HepG2 (cell line): ENCODE results near the gene CYP21A2. TPM values are rescaled to one million over a fixed set of nuclear protein-coding genes. Genes with fewer than 3 reads are reported as not detected.

ENCODE experiments used
- ASH2L ChIP-seq: fragments of 300-600, 200-600 bp; sonication (generic); IDR thresholded peaks from 2 replicates; pipeline ENCODE4 v1.7.0; 2017; ENCODE audit warnings: low read depth, mild to moderate bottlenecking, moderate library complexity, mixed read lengths, low read length; ENCODE audit not compliant: insufficient read length
- CBX2 ChIP-seq, 2 experiments: fragments of 200-600 bp in 1 of 2; sonication (generic); formaldehyde crosslinking in 1 of 2; IDR thresholded peaks; 2 replicates each; pipeline versions ENCODE4 v1.7.0 to v1.8.1; 2018 to 2022; ENCODE audit warnings: low read depth in 2 of 2, low read length in 1 of 2, mild to moderate bottlenecking in 1 of 2, missing genetic modification reagents in 1 of 2
- ESRRA ChIP-seq: sonication (generic); formaldehyde crosslinking; IDR thresholded peaks from 2 replicates; pipeline ENCODE4 v1.5.1; 2020; ENCODE audit warnings: mild to moderate bottlenecking, low read depth, missing genetic modification reagents
- FOSL1 ChIP-seq: sonication (generic); formaldehyde crosslinking; IDR thresholded peaks from 2 replicates; pipeline ENCODE4 v1.9.0; 2021; ENCODE audit warnings: missing genetic modification reagents, borderline replicate concordance
- KAT8 ChIP-seq: IDR thresholded peaks from 2 replicates; pipeline ENCODE4 v1.6.1; 2016; ENCODE audit warnings: missing genetic modification reagents, missing compliant biosample characterization
- KLF15 ChIP-seq: sonication (generic); formaldehyde crosslinking; IDR thresholded peaks from 2 replicates; pipeline ENCODE4 v1.8.1; 2023; ENCODE audit warnings: borderline replicate concordance, mild to moderate bottlenecking, inconsistent platforms, missing genetic modification reagents, mixed read lengths
- MEIS1 ChIP-seq: sonication (generic); formaldehyde crosslinking; IDR thresholded peaks from 2 replicates; pipeline ENCODE4 v1.9.0; 2021; ENCODE audit warnings: mild to moderate bottlenecking, missing genetic modification reagents, moderate library complexity, borderline replicate concordance
- NFKBIZ ChIP-seq: IDR thresholded peaks from 2 replicates; pipeline ENCODE4 v1.6.1; 2018; ENCODE audit warnings: missing genetic modification reagents, missing compliant biosample characterization
- PTBP1 ChIP-seq: fragments of 200-400 bp; formaldehyde crosslinking; IDR thresholded peaks from 2 replicates; pipeline ENCODE4 v1.6.1; 2018; ENCODE audit warnings: low read length, low read depth; ENCODE audit not compliant: poor library complexity, severe bottlenecking
- TBP ChIP-seq: sonication (generic); formaldehyde crosslinking; IDR thresholded peaks from 2 replicates; pipeline ENCODE4 v1.5.0; 2020; ENCODE audit warnings: missing genetic modification reagents
- ZBTB40 ChIP-seq, 2 experiments: fragments of 450-650 bp in 1 of 2; sonication (generic) in 1 of 2; formaldehyde crosslinking in 1 of 2; IDR thresholded peaks; 2 replicates each; pipeline versions ENCODE4 v1.6.1 to v1.8.0; 2016 to 2022; ENCODE audit warnings: antibody characterized with exemption in 1 of 2, mild to moderate bottlenecking in 1 of 2, missing genetic modification reagents in 1 of 2
- ZNF224 ChIP-seq: sonication (generic); formaldehyde crosslinking; IDR thresholded peaks from 2 replicates; pipeline ENCODE4 v1.5.0; 2020; ENCODE audit warnings: mild to moderate bottlenecking, missing genetic modification reagents
- ZNF513 ChIP-seq: sonication (generic); formaldehyde crosslinking; conservative IDR thresholded peaks from 2 replicates; pipeline ENCODE4 v1.5.0; 2020; ENCODE audit warnings: missing genetic modification reagents
- ZNF562 ChIP-seq: sonication (generic); formaldehyde crosslinking; IDR thresholded peaks from 2 replicates; pipeline ENCODE4 v1.8.0; 2022; ENCODE audit warnings: missing genetic modification reagents, borderline replicate concordance
- ZNF691 ChIP-seq: sonication (generic); formaldehyde crosslinking; IDR thresholded peaks from 2 replicates; pipeline ENCODE4 v1.4.0; 2020; ENCODE audit warnings: missing genetic modification reagents, low read depth, mild to moderate bottlenecking, borderline replicate concordance
- polyA plus RNA-seq, 8 experiments: library from polyadenylated mRNA; depleted of rRNA in 3 of 8; stranded (reverse) in 7 of 8; unstranded in 1 of 8; fragments of >200 nt; fragmentation: Illumina TruSeq in 4 of 8; extraction: Trizol in 4 of 8; gene quantifications; 2 replicates each; pipeline versions ENCODE4 v1.2.1 to v1.2.3, GENCODE V29; 2011 to 2016; ENCODE audit warnings: low read depth in 4 of 8, missing spikeins in 1 of 8, mixed read lengths in 1 of 8; ENCODE audit not compliant: insufficient read depth in 1 of 8
- total RNA-seq, 5 experiments: library from RNA; depleted of rRNA; stranded (reverse); fragments of >200 nt; fragmentation: Illumina TruSeq; extraction: Trizol; gene quantifications; 2 replicates each; pipeline ENCODE4 v1.2.3, GENCODE V29; 2016; ENCODE audit warnings: low read depth in 1 of 5

Gene CYP21A2
- total and polyA plus RNA-seq, 2 of the 13 experiments (the other 11 are each of a cell fraction or from before 2014, with no cell fraction given): 1.5 to 6.3 TPM

- TF ChIP-seq ZBTB40 (IDR thresholded peaks at IDR 0.05) (no peak), ZBTB40 (CRISPR knock-in tag; IDR thresholded peaks at IDR 0.05) (peak; percentile 63), CBX2 (IDR thresholded peaks at IDR 0.05; ENCODE audit: low read depth, low read length) (no peak), CBX2 (CRISPR knock-in tag; IDR thresholded peaks at IDR 0.05; ENCODE audit: low read depth) (peak; percentile 77; the same call in 1 of the 2 replicates), KLF15 (no peak; the same call in 1 of the 2 replicates), PTBP1 (no peak), MEIS1 (CRISPR knock-in tag) (0 out of 2 replicates have a peak, but pooled peaks have one; percentile 57), KAT8 (CRISPR knock-in tag) (peak; percentile 90), TBP (no peak), ZNF562 (CRISPR knock-in tag) (no peak), NFKBIZ (CRISPR knock-in tag) (peak; percentile 59; the same call in 1 of the 2 replicates), ASH2L (peak; percentile 32), FOSL1 (CRISPR knock-in tag) (peak; percentile 14; the same call in 1 of the 2 replicates), ZNF691 (CRISPR knock-in tag) (peak; percentile 85; the same call in 1 of the 2 replicates), ZNF224 (CRISPR knock-in tag) (no peak), ESRRA (peak; percentile 54; the same call in 1 of the 2 replicates), ZNF513 (CRISPR knock-in tag) (no peak)
Observed at GRCh38 chr6:32047855-32048766, 9.9 kb downstream of the CYP21A2 start (continued).
